NCI-H2107 treated with DMSO at 0.1 percent for 48 hours (cell line): ENCODE measurements around the gene ANGPT4.

ENCODE experiments used
- DNase-seq: peaks from one replicate; lab custom pipeline; 2025; ENCODE audit not compliant: unreplicated experiment; lab: John Stamatoyannopoulos, UW

The ANGPT4 gene

DNA sequence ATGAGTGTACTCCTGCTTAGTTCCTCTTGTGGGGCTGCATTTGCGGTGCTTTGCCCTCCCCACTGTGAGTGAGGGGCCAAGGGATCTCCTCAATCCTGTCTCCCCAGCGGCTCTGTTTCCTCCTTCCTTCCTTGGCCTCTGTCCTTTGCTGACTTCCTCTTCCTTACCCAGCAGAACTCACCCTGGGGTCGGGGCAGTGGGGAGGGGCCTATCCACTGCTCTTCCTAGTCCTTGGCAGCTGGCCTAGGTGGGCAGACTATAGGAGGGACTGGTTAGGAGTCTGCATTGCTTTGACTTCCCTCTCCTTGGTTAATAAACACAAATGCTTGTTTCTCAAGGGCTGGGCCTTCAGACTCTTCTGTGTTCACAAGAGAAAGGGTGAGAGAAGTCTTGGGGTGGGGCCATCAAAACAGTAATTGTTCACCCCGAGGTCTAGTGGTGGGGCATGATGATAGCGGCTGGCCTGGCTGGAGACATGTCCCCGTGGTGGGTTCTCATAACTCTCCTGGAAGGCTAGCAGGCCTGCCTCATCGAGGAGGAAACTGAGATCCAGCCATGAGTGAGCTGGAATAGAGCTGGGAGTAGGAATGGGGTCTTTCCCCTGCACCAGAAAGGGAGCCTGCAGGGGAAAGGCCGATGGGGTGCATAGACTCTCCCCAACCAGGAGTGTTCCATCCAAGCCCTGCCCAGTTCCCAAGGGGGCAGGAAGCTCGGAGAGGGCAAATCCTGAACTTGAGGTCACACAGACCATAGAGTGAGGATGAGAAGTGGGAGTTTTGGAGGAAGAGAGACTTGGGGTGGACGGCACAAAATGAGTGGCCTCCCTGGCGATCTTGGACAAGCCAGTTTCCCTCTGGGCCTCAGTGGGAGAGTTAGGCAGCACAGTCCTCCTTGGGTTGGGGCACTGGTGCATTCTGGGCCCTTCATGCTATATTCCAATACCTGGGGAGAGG, 69.9 kb downstream of the ANGPT4 start:
- DNase-seq, result no peak

DNA sequence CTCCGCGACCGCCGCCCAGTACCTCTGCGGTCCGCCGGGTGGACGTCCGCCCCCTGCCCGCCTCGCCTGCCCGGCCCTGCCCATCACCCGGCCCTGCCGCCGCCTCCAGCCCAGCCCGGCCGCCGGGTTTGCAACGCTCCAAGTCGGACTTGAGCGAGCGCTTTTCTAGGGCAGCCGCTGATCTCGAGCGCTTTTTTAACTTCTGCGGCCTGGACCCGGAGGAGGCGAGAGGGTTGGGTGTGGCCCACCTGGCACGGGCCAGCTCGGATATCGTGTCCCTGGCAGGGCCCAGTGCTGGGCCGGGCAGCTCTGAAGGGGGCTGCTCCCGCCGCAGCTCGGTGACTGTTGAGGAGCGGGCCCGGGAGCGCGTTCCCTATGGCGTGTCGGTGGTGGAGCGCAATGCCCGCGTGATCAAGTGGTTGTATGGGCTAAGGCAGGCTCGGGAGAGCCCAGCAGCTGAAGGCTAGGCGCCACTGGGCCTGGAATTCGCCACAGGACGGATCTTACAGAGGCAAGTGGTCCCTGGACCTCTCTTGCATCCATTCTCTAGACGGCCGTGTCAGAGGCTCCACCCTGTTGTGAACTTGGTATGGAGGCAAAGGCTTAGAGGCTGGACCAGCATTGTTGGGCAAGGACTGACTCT, 70.8 kb downstream of the ANGPT4 start:
- no peak for DNase-seq

DNA sequence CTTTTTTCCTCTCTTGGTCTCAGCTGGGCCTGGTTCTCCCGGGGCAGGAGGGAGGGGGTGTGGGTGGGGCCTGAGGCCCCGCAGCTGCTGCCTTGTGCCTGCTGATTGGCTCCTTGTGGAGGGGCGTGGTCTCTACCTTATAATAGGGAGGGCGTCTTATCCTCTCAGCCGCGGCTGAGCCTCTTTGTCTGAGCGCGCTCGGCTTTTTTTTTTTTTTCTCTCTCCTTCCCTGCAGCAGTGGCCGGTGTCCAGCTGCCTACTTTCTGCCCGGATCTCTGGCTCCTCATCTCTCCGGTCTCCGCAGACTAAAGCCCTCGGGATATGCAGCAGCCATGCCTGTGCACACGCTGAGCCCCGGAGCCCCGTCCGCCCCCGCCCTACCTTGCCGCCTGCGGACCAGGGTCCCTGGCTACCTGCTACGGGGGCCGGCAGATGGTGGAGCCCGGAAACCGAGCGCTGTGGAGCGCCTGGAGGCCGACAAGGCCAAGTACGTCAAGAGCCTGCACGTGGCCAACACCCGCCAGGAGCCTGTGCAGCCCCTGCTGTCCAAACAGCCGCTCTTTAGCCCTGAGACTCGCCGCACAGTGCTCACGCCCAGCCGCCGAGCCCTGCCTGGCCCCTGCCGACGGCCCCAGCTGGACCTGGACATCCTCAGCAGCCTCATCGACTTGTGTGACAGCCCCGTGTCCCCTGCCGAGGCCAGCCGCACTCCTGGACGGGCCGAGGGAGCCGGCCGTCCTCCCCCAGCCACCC, 71.5 kb downstream of the ANGPT4 start:
- DNase-seq, result peak; percentile 48

DNA sequence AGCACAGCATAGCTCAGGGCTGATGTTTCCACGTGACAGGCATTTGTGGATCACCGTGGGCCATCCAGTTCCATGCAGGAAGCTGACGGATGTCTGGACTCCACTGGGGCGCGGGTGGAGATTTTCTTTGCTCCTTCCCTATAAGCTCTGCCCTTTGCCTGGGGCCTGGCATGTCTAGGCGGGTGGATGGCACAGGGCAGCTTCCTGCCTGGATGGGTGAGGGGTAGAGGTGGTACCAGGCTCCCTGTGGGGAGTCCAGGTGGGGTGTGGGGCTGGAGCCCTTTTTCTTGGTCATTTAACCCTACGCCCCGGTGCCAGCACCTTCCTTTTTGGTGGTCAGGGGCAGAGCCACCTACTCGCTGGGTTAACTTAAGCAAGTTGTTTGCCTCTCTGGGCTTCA, 72.2 kb downstream of the ANGPT4 start:
- no peak for DNase-seq

DNA sequence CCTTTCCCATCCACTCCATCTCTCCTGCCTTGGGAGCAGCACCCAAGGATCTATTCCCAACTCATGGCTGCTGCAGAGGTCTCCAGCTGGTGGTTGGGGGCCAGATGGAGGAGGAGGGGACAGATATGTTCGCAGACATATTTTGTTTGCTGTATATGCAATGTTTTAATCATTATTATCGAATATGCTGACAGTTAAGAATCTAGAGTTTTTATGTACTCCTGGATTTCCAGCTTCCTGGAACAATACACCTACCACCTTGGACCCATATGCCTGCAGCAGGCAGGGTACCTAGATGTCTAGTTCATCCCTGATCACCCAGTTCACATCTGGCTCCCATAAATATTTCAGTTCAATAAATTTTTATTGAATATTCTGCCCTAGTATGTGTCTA, 73.6 kb downstream of the ANGPT4 start:
- DNase-seq, result no peak

DNA sequence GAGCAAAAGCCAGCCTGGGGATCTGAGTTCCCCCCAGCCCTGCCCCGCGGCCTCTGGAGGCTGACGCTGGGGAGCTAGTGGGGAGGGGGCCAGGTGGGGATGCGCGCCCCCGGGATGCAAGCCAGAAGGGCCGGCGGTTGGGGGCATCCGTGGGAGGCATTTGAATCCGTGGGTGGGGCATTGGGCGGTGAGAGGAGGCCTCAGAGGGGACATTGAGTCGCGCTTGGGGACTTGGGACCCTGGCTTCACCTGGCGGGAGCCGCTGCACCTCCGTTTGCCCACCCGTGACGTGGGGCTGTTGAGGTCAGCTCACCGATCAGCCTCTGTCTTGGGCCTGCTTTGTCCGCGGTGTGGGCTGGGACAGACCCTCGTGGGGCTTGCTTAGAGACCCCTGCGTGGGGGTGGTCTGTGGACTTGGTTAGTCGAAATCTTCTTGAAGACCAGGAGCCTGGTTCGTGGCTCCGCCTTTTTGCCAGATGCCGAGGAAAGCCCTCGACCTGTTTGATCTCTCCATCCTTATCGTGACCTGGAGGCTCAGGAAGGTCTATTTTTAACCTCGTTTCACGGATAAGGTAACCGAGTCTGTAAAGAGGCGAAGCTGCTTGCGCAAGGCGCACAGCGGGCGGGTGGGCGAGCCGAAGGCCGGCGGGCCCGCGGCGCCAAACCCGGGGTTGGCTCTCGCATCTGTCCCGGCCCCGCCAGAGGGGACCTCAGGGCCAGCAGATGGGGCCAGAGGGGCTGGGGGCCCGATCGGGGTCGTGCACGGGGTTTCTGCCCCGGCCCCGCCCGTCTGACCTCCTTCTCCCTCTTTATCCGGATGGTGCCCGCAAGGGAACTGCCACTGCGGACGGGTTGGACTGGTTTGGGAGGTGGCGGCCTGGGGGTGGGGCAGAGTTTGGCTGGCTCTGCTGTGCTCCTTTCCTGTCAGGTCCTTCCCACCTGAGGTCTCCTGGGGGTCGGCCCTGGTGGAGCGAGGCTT, 74.3 kb downstream of the ANGPT4 start:
- no peak for DNase-seq

DNA sequence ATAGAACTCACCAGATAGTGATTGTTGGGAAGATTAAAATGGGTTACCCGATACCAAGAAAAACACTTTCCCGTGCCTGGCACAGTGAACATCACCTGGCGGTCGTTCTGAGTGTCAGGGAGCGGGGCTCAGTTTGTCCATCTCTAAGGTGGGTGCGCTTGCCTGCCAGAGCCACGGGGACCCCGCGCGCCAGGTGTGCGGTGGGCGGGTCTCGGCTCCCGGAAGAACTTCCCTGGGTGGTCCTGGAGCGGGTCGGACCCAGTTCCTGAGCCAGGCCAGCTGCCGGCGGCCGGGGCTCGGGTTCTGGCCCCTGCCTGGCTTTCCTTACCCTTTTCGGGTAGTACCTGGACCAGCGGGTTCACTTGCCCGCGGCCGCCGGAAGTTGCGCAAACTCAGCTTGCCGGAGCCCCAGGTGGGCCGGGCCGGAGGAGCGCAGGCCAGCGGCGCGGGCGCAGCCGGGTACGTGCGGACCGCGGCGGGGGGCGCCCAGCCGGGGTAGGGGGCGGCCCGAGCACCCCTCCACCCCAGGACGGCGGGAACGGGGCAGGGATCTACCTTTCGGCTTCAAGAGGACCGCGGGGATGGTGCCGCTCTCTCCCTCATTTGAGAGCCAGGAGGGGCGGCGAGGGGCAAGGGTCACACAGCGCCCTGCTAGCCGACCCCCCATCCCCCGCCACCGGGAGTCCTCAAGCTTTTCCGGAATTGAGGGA, 75.1 kb downstream of the ANGPT4 start:
- no peak for DNase-seq

DNA sequence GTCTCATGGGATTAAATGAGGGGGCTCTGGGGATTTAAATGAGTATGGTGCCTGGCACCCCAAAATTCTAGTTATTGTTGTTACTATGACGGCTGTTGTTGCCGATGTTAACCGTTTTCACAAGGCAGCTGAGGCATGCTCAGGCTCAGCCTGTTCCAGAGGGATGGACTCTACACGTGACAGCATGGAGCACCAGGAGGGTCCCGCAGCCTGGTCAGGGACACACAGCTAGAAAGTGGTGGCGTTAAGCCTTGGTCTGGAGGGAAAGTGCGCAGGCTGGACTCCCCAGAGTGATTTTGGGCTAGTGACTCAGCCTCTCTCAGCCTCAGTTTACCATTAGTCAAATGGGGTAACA, 75.7 kb downstream of the ANGPT4 start:
- DNase-seq, result no peak

DNA sequence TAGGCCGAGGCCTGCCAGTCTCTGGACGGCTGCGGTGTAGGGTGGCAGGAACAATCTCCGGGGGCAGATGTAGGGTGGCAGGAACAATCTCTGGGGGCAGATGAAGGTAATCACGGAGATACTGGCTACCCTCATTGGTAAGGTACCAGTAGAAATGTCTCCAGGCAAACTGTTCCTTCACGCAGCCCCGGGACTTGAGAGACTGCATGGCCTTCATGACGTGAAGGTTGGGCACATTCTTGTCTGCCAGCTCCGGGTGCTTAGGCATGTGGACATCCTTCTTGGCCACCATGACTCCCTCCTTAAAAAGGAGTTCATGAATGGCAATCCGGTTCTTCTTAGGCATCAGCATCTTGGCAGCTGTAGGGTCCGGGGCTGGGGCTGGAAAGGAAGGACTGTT, 76.5 kb downstream of the ANGPT4 start:
- no peak for DNase-seq

DNA sequence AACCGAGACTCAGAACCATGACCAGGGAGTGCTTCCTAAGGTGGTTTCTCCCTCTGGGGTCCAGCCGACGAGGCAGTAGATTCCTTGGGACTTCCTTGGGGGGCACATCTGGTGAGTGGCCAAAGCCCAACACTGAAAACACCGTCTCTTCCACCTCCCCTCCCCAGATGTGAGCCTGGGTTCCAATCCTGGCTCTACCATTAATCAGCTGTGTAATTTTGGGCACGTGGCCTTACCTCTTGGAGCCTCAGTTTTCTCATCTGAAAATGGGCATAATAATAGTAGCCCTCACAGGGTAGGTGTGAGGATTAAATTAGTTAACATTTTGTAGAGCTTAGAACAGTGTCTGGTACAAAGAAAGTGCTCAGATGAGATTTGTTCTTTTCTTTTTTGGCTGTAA, 77.1 kb downstream of the ANGPT4 start:
- no peak for DNase-seq

DNA sequence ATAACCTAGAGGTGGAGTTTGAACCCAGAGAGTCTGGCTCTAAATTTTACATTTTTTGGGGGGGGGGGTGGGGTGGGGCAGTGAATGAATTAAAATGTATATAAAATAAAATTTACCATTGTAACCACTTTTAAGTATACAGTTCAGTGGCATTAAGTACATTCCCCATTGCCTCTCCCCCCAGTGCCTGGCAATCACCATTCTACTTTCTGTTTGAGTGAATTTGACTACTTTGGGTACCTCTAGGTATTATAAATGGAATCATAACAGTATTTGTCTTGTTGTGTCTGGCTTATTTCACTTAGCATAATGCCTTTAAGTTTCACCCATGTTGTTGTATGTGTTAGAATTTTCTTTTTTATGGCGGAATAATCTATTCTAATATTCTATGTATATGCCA, 79.9 kb downstream of the ANGPT4 start:
- no peak for DNase-seq

DNA sequence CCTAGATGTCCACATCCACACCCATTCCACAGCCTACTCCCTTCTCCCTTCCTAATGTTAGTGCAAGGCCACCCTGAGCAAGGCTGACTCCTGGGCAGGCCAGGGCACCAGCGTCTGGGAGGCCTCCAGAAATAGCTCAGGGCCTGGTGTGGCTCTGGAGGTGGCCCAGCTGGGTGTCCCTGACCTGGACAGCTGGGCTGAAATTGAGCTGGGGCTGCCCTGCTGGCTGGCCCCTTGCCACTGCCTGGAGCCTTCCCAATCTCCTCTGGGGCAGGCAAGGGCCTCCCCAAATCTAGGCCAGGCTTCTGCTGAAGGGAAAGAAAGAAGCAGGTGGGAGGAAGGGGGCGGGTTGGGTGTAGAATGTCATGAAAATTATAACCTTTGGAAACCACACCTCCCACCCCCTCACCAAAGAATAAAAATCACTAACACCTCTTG, 80.5 kb downstream of the ANGPT4 start:
- DNase-seq, result no peak

DNA sequence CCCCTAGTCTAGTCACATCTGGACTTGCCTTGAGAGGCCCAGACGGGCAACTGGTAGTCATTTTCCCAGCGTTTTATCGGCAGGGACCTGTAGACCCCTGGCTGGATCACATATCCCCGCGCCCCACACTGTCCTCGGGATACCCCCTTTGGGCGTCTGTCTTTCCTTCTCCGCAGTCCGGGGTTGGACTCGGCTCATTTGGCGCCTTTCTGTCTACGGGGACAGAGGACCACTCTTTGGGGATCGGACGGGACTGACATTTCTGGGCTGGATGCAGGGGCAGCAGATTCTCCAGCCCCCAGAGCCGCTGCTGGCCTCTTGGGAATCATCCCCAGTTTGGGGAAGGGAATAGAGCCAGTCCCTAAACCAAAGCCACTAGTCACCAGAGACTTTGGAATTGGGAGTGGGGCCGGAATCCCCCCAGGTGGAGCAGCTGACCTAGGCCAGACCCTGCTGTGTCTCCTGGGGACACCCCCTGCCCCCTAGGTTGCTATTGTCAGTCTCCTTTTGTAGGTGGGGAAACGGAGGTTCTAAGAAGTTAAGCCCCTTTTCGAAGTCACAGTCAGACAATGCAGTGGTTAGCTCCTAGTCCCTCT, 81.9 kb downstream of the ANGPT4 start:
- no peak for DNase-seq

DNA sequence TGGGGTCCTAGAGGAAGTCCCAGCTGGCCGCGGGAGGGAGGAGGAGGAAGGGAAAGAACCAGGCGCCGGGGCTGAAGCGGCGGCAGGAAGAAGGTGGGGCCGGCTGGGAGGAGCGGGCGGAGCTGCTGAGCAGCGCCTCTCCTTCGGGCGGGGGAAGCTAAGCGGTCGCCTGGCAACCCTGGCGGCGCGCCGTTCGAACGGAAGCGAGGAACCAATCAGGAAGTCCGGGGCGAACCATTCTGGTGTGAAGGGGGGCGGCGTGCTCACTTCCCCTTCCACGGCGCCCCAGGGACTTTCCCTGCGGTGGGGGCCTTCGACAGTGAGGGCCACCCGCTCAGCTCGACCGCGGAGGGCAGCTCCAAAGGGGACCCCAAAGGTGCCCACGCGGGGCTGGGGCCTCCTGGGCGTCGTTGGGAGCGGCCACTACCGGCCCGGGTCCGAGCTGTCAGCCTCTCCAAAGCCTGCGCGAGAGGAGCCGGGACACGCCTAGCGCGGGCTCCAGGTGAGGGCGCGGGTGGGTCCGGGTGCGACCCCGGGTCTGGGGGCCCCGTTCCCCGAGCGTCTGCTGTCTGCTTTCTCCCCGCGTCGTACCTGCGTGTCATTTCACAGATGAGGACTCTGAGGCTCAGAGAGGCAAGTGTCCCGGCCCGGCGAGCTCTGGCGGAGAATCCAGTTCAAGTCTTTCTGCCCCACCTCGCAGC, 82.5 kb downstream of the ANGPT4 start, which contains the start of gene FAM110A:
FAM110A (plus strand) TSS at position 266 of the 701 bp plus-strand sequence. CDS start 11,090 bp downstream, outside the sequence.
- DNase-seq, result peak; percentile 44

DNA sequence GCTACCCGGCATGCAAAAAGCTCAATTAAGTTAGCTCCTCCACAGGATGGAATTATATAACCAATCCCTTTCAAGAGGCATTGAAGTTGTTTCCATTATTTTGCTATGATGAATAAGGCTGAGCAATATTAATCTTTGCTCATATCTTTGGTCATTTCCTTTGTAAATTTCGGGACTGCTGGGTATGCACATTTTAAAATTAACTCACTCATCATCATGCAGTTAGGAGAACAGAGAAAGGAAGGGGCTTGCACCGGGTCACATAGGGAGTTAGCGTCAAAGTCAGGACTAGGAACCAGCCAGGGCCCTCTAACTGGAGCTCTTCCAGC, 83.0 kb downstream of the ANGPT4 start:
- no peak for DNase-seq

DNA sequence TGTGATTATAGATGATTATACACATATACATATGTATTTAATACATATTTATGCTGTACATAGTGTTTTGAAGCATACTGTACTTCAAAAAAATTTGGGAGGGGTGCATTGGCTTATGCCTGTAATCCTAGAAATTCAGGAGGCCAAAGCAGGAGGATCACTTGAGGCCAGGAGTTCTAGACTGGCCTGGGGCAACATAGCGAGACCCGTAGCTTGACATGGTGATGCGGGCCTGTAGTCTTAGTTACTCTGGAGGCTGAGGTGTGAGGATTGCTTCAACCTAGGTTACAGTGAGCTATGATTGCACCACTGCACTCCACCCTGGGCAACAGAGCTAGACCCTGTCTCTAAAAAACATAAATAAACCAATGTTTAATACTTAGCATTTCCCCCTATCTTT, 84.2 kb downstream of the ANGPT4 start:
- no peak for DNase-seq

DNA sequence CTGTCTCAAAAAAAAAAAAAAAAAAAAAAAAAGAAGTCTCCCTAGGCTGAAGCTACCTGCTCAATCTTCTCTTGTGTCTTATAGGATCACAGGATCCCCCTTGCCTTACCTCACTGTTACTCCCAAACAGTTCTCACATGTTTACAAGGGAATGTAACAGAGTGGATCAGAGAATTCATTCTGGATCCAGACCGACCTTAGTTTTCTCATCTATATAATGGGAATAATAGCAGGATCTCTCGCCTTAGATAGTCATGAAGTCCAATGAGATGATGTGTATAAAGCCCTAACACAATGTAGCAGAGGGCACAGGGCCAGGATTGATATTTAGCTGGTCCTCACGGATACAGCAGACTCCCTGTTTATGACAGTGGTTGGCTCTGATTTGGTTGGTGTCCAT, 84.9 kb downstream of the ANGPT4 start:
- DNase-seq, result no peak

DNA sequence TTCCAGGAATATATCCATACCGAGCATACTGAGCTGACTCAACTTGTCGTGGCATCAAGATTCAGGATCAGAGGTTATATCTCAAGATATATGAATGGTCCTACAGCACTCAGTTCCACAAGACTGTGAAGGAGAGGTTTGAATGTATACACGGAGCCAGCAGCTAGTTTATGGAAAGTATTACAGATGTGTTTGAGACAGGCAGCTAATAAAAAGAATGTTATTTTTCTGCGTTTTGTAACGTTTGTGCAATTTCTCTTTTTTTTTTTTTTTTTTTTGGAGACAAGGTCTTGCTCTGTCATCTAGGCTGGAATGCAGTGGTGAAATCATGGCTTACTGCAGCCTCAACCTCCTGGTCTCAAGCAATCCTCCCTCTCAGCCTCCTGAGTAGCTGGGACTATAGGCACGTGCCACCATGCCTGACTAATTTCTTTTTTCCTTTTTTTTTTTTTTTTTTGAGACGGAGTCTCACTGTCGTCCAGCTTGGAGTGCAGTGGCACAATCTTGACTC, 86.1 kb downstream of the ANGPT4 start:
- no peak for DNase-seq

DNA sequence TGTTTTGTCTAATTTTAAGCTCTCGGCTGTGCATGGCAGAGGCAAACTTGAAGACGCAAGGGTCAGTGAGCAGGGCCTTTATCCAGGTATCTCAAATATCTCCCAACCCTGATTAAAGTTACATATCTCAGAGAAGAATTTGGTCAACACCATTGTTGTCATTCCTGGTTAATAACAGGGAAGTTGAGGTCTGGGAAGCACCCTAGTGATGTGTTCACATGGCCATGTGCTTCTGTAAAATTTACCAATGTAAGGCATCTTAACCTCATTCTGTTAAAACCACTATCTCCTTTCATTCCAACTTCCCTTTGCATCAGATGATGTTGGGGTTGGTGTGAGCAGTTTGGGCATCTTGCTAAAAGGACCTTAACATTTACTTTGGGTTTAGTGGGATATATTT, 86.6 kb downstream of the ANGPT4 start:
- DNase-seq, result no peak
